Measurements from ENCODE around the gene SLC39A13.

SLC39A13 gene

GRCh38 chr11:47433157-47433556 lies 24.8 kb downstream of the SLC39A13 start:
- DNase-seq: no peak

- no peak for DNase-seq
Observed at GRCh38 chr11:47434011-47434786, 25.8 kb downstream of the SLC39A13 start.

- no peak for DNase-seq
Observed at GRCh38 chr11:47435687-47436086, 27.3 kb downstream of the SLC39A13 start.

GRCh38 chr11:47436726-47437125 lies 28.3 kb downstream of the SLC39A13 start:
- DNase-seq: no peak

- DNase-seq: no peak
Observed at GRCh38 chr11:47437218-47437745, 28.9 kb downstream of the SLC39A13 start.

- DNase-seq: no peak
Observed at GRCh38 chr11:47437746-47438418, 29.5 kb downstream of the SLC39A13 start.

- DNase-seq: no peak
Observed at GRCh38 chr11:47438721-47439120, 30.3 kb downstream of the SLC39A13 start.

- DNase-seq: no peak
Observed at GRCh38 chr11:47440054-47440476, 31.7 kb downstream of the SLC39A13 start.

GRCh38 chr11:47441421-47441820 lies 33.0 kb downstream of the SLC39A13 start:
- DNase-seq: no peak

GRCh38 chr11:47442514-47442913 lies 34.1 kb downstream of the SLC39A13 start:
- no peak for DNase-seq

- DNase-seq: no peak
Observed at GRCh38 chr11:47443028-47443700, 34.8 kb downstream of the SLC39A13 start.

- no peak for DNase-seq
Observed at GRCh38 chr11:47443817-47444216, 35.4 kb downstream of the SLC39A13 start.

GRCh38 chr11:47445840-47446239 lies 37.5 kb downstream of the SLC39A13 start:
- DNase-seq: no peak

- no peak for DNase-seq
Observed at GRCh38 chr11:47446833-47447232, 38.4 kb downstream of the SLC39A13 start.

- no peak for DNase-seq
Observed at GRCh38 chr11:47447906-47448305, 39.5 kb downstream of the SLC39A13 start.

- no peak for DNase-seq
Observed at GRCh38 chr11:47448566-47449427, 40.4 kb downstream of the SLC39A13 start, which contains the start of gene RAPSN. Gene RAPSN (minus strand): TSS chr11:47449136. CDS start chr11:47448964, 172 bp downstream.

GRCh38 chr11:47449541-47449940 lies 41.2 kb downstream of the SLC39A13 start:
- no peak for DNase-seq

GRCh38 chr11:47451436-47451835 lies 43.0 kb downstream of the SLC39A13 start:
- DNase-seq: no peak

- no peak for DNase-seq
Observed at GRCh38 chr11:47451990-47452389, 43.6 kb downstream of the SLC39A13 start.

- DNase-seq: no peak
Observed at GRCh38 chr11:47453365-47453764, 45.0 kb downstream of the SLC39A13 start.

- peak; percentile 80 for DNase-seq
Observed at GRCh38 chr11:47454258-47454671, 45.9 kb downstream of the SLC39A13 start.

GRCh38 chr11:47460571-47461235 lies 52.3 kb downstream of the SLC39A13 start:
- DNase-seq: no peak
